Right atrium auricular region (tissue), 2 donors: Measurements from ENCODE around the gene WDR91. TPM values are rescaled to one million over a fixed set of nuclear protein-coding genes. Genes with fewer than 3 reads are reported as not detected.

Experiments used
- microRNA-seq, 2 donors: library from miRNA; unstranded; fragments of <30 nt; microRNA quantifications; one replicate each; pipeline ENCODE4, GENCODE V29; 2016 to 2017; ENCODE audit warnings: borderline number of aligned reads in 2 of 2, borderline replicate concordance in 1 of 2
- total RNA-seq, 2 donors: library from RNA; depleted of rRNA; stranded (reverse); fragments of >200 nt; gene quantifications; one replicate each; pipeline ENCODE4 v1.1.0, GENCODE V29; 2016

WDR91 gene
- total RNA-seq, 2 donors from 2014 or later = 3.3 to 4.5 TPM

Small RNA genes lying within 50 kb of the gene (microRNA-seq; reads per million reads assigned to microRNA genes)
- 0 reads per million in 2 donors for gene MIR6509

Other genes starting within 250 kb of the WDR91 start
- 1 to 10 TPM in 1 of 2 donors, under 1 TPM in 1; 0.67 to 1.9 TPM for gene AGBL3, start 225.0 kb downstream of the WDR91 start, total RNA-seq
- 10 to 100 TPM; 10.7 to 14.9 TPM for gene TMEM140, start 63.5 kb downstream of the WDR91 start, total RNA-seq
- gene CYREN, start 40.8 kb downstream of the WDR91 start, total RNA-seq = 10 to 100 TPM; 25.5 to 31.4 TPM
- gene STRA8, start 22.3 kb upstream of the WDR91 start, total RNA-seq = not detected